B cell (primary cell): ENCODE measurements around the gene PARD3B. TPM values are rescaled to one million over a fixed set of nuclear protein-coding genes. Genes with fewer than 3 reads are reported as not detected.
A peak's percentile ranks its signal among the peaks of the same experiment; 100 is the strongest.

Experiments
- ATAC-seq: fragments of 200-7000 bp; cut with Tn5 transposase; one replicate; pipeline ENCODE4 v1.10.0; 2021; ENCODE audit warnings: low read depth, mild to moderate bottlenecking, moderate number of reproducible peaks, moderate library complexity
- CTCF ChIA-PET: fragments of 350-600 bp; sonication (Branson Sonifier 250); formaldehyde crosslinking; loops from one replicate; lab custom pipeline; 2021; ENCODE audit warnings: antibody characterized with exemption, inconsistent platforms; lab: Charles Lee
- POLR2A ChIA-PET: fragments of 350-600 bp; sonication (Branson Sonifier 250); formaldehyde crosslinking; loops from one replicate; lab custom pipeline; 2021; ENCODE audit warnings: antibody characterized with exemption; lab: Charles Lee
- DNase-seq: peaks from one replicate; pipeline ENCODE4 v3.0.0; 2013
- H2AFZ ChIP-seq: 2 replicates; pipeline ENCODE4 v1.6.1; 2012; ENCODE audit warnings: mild to moderate bottlenecking, low read depth, low read length; ENCODE audit not compliant: insufficient read depth, poor library complexity, severe bottlenecking
- H3K27ac ChIP-seq, 2 donors: 1 replicate in 1 of 2; 2 replicates in 1 of 2; pipeline ENCODE4 v1.5.1; 2012 to 2013; ENCODE audit warnings: low read length in 2 of 2, mild to moderate bottlenecking in 2 of 2, moderate library complexity in 1 of 2
- H3K27me3 ChIP-seq, 4 experiments: fragments of 200-600 bp in 1 of 4; sonication (generic) in 1 of 4; replicated peaks in 1 of 4; 1 replicate in 2 of 4; 2 replicates in 2 of 4; pipeline versions ENCODE4 v1.6.1 to v1.7.0; 2013 to 2016; ENCODE audit warnings: low read length in 3 of 4, mild to moderate bottlenecking in 2 of 4, mixed read lengths in 1 of 4, moderate library complexity in 1 of 4; ENCODE audit not compliant: insufficient read depth in 4 of 4, control insufficient read depth in 3 of 4; ENCODE audit errors: control extremely low read depth in 1 of 4
- H3K36me3 ChIP-seq, 2 experiments: replicated peaks in 1 of 2; 1 replicate in 1 of 2; 2 replicates in 1 of 2; pipeline versions ENCODE4 v1.6.1 to v1.7.1; 2013; ENCODE audit warnings: low read length in 1 of 2; ENCODE audit not compliant: insufficient read depth in 2 of 2, control insufficient read depth in 1 of 2; ENCODE audit errors: control extremely low read depth in 1 of 2, extremely low read depth in 1 of 2
- H3K4me1 ChIP-seq, 2 donors: fragments of 200-600 bp in 1 of 2; sonication (generic) in 1 of 2; 1 replicate in 1 of 2; 2 replicates in 1 of 2; pipeline versions ENCODE4 v1.5.1 to v1.6.1; 2013 to 2017; ENCODE audit warnings: low read length in 2 of 2; ENCODE audit not compliant: control insufficient read depth in 2 of 2, insufficient read depth in 2 of 2
- H3K4me2 ChIP-seq: replicated peaks from 2 replicates; pipeline ENCODE3; 2012; ENCODE audit warnings: mild to moderate bottlenecking, low read depth, low read length; ENCODE audit not compliant: poor library complexity, severe bottlenecking
- H3K4me3 ChIP-seq, 5 experiments: fragments of 200-600 bp in 1 of 5; sonication (generic) in 1 of 5; 1 replicate in 3 of 5; 2 replicates in 2 of 5; pipeline versions ENCODE4 v1.5.1 to v1.7.0; 2011 to 2016; ENCODE audit warnings: low read length in 4 of 5, mild to moderate bottlenecking in 4 of 5, low read depth in 2 of 5, control low read depth in 1 of 5, moderate library complexity in 1 of 5; ENCODE audit not compliant: insufficient read depth in 1 of 5; ENCODE audit errors: control extremely low read depth in 1 of 5, extremely low read depth in 1 of 5
- H3K79me2 ChIP-seq: fragments of 200-600 bp; sonication (generic); one replicate; pipeline ENCODE4 v1.6.0; 2016; ENCODE audit warnings: low read length; ENCODE audit not compliant: control insufficient read depth, insufficient read depth
- H3K9ac ChIP-seq: fragments of 200-600 bp; sonication (generic); 2 replicates; pipeline ENCODE4 v1.6.1; 2017; ENCODE audit warnings: mild to moderate bottlenecking, low read length, moderate library complexity
- H3K9me3 ChIP-seq, 3 donors: one replicate each; pipeline versions ENCODE4 v1.6.1 to v1.7.1; 2013; ENCODE audit warnings: low read length in 2 of 3; ENCODE audit not compliant: control insufficient read depth in 2 of 3, insufficient read depth in 1 of 3; ENCODE audit errors: control extremely low read depth in 1 of 3
- H4K20me1 ChIP-seq: 2 replicates; pipeline ENCODE4 v1.6.0; 2012; ENCODE audit warnings: mild to moderate bottlenecking, low read length; ENCODE audit not compliant: insufficient read depth, control insufficient read depth, poor library complexity, severe bottlenecking
- H3K27ac Mint-ChIP-seq: one replicate; pipeline ENCODE4 v1.8.0; 2021; ENCODE audit warnings: mixed read lengths
- H3K27me3 Mint-ChIP-seq: one replicate; pipeline ENCODE4 v1.8.0; 2021; ENCODE audit warnings: mixed read lengths
- H3K4me1 Mint-ChIP-seq: one replicate; pipeline ENCODE4 v1.8.0; 2021; ENCODE audit warnings: mixed read lengths
- H3K4me3 Mint-ChIP-seq: one replicate; pipeline ENCODE4 v1.8.0; 2021; ENCODE audit warnings: mixed read lengths
- H3K9me3 Mint-ChIP-seq: one replicate; pipeline ENCODE4 v1.8.0; 2022; ENCODE audit warnings: mixed read lengths; ENCODE audit not compliant: insufficient read depth
- CTCF ChIP-seq: fragments of 200-600 bp; IDR thresholded peaks from one replicate; pipeline ENCODE4 v1.8.0; 2022; ENCODE audit warnings: antibody characterized with exemption, mild to moderate bottlenecking
- EZH2 ChIP-seq: IDR thresholded peaks from 2 replicates; pipeline ENCODE4 v1.6.1; 2012; ENCODE audit warnings: borderline replicate concordance, low read depth, mild to moderate bottlenecking, moderate library complexity, low read length; ENCODE audit not compliant: insufficient read depth, poor library complexity, severe bottlenecking
- WGBS: methylation state at CpG from one replicate; pipeline ENCODE4 v1.1.5; 2013; ENCODE audit warnings: missing lambda C conversion rate; ENCODE audit not compliant: insufficient coverage; 5-methylcytosine and 5-hydroxymethylcytosine counted together
- intact Hi-C: fragments of 100-400 bp; cut with micrococcal nuclease; formaldehyde crosslinking; loops from one replicate; pipeline ENCODE4 v1.10.0; 2022
- polyA plus RNA-seq: library from polyadenylated mRNA; depleted of rRNA; stranded (reverse); fragments of >200 nt; gene quantifications from 2 replicates; pipeline ENCODE4 v1.2.3, GENCODE V29; 2012
- total RNA-seq, 2 donors: library from RNA; stranded (reverse); fragments of 120-200 nt in 1 of 2; gene quantifications; 1 replicate in 1 of 2; 2 replicates in 1 of 2; pipeline versions ENCODE4 v1.2.3 to v1.2.4, GENCODE V29; 2013 to 2022

PARD3B gene
- total and polyA plus RNA-seq, 2 donors (not counting 1 experiment from before 2014, with no cell fraction given), result not detected

GRCh38 chr2:204966245-204966644 lies 421.0 kb downstream of the PARD3B start:
- WGBS, result no CpG with 5 or more reads among the region's 5 CpGs
- Mint-ChIP-seq H3K27me3 (no peaks in the 10 kb centered on the region), H3K4me3 (no peak overlapping the region), H3K9me3 (no peaks in the 10 kb centered on the region), H3K4me1 (peaks cover 12% of the 10 kb centered on the region), H3K27ac (no peak overlapping the region)
- peaks cover 0 to 8% of the 10 kb centered on the region in 2 donors for H3K4me1 ChIP-seq
- ATAC-seq (no peak), DNase-seq (no peak)
- H3K9ac ChIP-seq, result no peak overlapping the region
- ChIA-PET POLR2A (no interaction called here), CTCF (no interaction called here)
- H3K4me2 ChIP-seq, result no peak overlapping the region
- no peaks in the 10 kb centered on the region for H3K9me3 ChIP-seq
- no peaks in the 10 kb centered on the region for H3K27me3 ChIP-seq
- no peak overlapping the region for H2AFZ ChIP-seq
- no peak overlapping the region for H3K27ac ChIP-seq
- H4K20me1 ChIP-seq, result no peaks in the 10 kb centered on the region
- H3K4me3 ChIP-seq, result no peak overlapping the region
- intact Hi-C loops, result no loop called here
- TF ChIP-seq CTCF (no peak), EZH2 (no peak)
- H3K36me3 ChIP-seq, result no peaks in the 10 kb centered on the region
- H3K79me2 ChIP-seq, result no peaks in the 10 kb centered on the region

GRCh38 chr2:204967199-204967960 lies 422.1 kb downstream of the PARD3B start:
- intact Hi-C loops, result no loop called here

More at GRCh38 chr2:204967199-204967960, 422.1 kb downstream of the PARD3B start:
- Mint-ChIP-seq H3K4me3 (no peak overlapping the region), H3K9me3 (no peaks in the 10 kb centered on the region), H3K27me3 (no peaks in the 10 kb centered on the region), H3K4me1 (peaks cover 12% of the 10 kb centered on the region), H3K27ac (no peak overlapping the region)
- 2% methylated on average over 4 of the region's 7 CpGs for WGBS
- CTCF ChIA-PET, result no interaction called here
- H3K27me3 ChIP-seq, result no peaks in the 10 kb centered on the region
- H3K9ac ChIP-seq, result no peak overlapping the region
- H3K36me3 ChIP-seq, result no peaks in the 10 kb centered on the region
- no peak overlapping the region for H3K27ac ChIP-seq
- peaks cover 0 to 8% of the 10 kb centered on the region in 2 donors for H3K4me1 ChIP-seq
- H4K20me1 ChIP-seq, result no peaks in the 10 kb centered on the region
- peak overlapping the region; percentile 41 for H2AFZ ChIP-seq
- H3K79me2 ChIP-seq, result no peaks in the 10 kb centered on the region
- peak overlapping the region; percentile 24 for H3K4me2 ChIP-seq
- no peak for ATAC-seq
- POLR2A ChIA-PET, result no interaction called here
- DNase-seq, result peak; percentile 6
- no peak overlapping the region for H3K4me3 ChIP-seq
- TF ChIP-seq EZH2 (no peak), CTCF (no peak)
- no peaks in the 10 kb centered on the region for H3K9me3 ChIP-seq
